Coronary artery (tissue), 2 donors: Measurements from ENCODE around the gene ITGA1.

ENCODE experiments used
- DNase-seq: peaks from one replicate; pipeline ENCODE4 v3.0.0-alpha.2; 2017; ENCODE audit warnings: low spot score
- H3K27ac ChIP-seq, 2 donors: fragments of 200-600 bp; sonication (generic); one replicate each; pipeline ENCODE4 v1.5.1; 2016 to 2019
- H3K4me3 ChIP-seq: fragments of 200-600 bp; sonication (generic); 2 replicates; pipeline ENCODE4 v1.5.1; 2016; ENCODE audit warnings: mild to moderate bottlenecking, moderate library complexity
- TF ChIP-seq, protein P1 (sequence below): fragments of 200-600 bp; sonication (generic); IDR thresholded peaks from one replicate; pipeline ENCODE4 v1.5.1; 2019; ENCODE audit warnings: antibody characterized with exemption

The ITGA1 gene

DNA sequence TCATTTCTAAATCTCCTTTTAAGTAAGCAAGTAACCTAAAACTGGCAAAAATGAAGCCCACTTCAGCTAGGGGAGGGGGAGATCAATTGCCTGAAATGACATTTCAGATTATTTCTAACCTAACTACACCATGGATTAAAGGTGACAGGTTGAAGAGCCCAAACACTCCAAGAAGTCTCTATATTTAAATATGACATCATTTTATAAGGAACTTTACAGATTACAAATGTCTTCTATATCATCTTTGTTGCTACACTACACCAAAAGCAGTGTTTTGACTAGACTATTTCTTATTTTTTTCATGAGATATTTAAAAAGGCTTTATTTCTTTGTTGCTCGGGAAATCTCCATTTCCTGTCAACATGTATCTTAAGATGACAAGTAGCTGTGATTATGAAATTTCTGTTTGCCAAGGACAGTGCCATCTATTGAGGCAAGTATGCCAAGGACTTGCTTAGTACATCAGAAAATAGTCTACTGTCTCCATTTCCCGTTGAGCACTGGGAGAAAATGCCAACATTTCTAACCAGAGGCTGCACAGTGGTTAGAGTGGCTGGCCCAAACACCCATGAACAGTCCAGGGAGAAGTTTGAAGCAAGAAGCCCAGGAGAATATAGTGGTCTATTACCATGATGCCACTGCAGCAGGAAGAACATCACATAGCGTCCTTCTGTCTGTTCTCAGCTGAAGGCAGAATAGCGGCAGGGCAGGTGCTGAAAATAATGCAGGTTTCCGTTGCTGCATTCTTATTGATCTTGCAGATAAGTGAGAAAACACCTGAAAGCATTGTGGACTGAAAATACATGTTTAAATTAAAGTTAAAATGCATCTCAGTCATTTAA, 108.1 kb downstream of the ITGA1 start:
- peak overlapping the region; percentile 16 for H3K4me3 ChIP-seq
- peak overlapping the region; percentile 71 to 82 for H3K27ac ChIP-seq
- TF ChIP-seq, protein P1, sequence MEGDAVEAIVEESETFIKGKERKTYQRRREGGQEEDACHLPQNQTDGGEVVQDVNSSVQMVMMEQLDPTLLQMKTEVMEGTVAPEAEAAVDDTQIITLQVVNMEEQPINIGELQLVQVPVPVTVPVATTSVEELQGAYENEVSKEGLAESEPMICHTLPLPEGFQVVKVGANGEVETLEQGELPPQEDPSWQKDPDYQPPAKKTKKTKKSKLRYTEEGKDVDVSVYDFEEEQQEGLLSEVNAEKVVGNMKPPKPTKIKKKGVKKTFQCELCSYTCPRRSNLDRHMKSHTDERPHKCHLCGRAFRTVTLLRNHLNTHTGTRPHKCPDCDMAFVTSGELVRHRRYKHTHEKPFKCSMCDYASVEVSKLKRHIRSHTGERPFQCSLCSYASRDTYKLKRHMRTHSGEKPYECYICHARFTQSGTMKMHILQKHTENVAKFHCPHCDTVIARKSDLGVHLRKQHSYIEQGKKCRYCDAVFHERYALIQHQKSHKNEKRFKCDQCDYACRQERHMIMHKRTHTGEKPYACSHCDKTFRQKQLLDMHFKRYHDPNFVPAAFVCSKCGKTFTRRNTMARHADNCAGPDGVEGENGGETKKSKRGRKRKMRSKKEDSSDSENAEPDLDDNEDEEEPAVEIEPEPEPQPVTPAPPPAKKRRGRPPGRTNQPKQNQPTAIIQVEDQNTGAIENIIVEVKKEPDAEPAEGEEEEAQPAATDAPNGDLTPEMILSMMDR = no peak
- DNase-seq = no peak

DNA sequence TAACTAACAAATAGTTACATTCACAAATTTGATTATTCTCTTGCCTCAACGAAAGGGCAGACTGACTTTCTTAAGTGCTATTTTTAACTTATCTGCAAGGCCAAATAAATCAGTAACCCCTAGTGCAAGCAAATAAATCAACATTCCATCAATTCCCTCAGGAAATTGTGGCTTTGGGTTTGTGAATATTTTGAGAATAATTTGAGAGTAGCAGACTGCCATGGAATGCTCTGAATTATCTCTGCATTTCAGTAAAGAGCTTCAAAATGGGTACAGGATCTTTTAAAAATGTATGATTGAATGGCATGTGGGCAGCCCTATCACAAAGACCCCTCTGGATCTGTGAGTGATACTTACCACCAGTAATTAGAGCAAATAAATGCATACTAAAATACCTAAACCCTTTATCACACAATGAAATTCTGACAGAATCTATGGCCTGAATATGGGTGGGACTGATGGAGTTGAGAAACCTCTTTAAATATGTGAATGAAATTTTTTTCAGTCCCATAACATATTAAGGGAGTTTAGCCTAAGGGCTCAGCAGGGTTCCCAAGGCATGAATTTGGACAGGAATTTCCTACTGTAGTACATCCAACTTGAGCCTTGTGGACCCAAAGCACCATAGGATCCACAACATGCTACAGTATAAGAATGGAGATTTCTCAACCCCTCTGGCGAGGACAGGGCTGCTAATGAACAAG, 109.0 kb downstream of the ITGA1 start:
- TF ChIP-seq, protein P1 = no peak
- DNase-seq = no peak
- H3K27ac ChIP-seq = peak overlapping the region; percentile 71 to 82
- H3K4me3 ChIP-seq = peak overlapping the region; percentile 16

GRCh38 chr5:52897238-52897614, 109.5 kb downstream of the ITGA1 start:
- no peak overlapping the region for H3K4me3 ChIP-seq
- no peak for DNase-seq
- TF ChIP-seq, protein P1 = no peak
- H3K27ac ChIP-seq = peak overlapping the region; percentile 4 to 82

GRCh38 chr5:52898961-52899680, 111.4 kb downstream of the ITGA1 start:
- Histone ChIP-seq H3K4me3 (no peak overlapping the region), H3K27ac (peak overlapping the region; percentile 44 to 61)
- TF ChIP-seq, protein P1 = no peak
- DNase-seq = no peak

GRCh38 chr5:52903142-52903541, 115.4 kb downstream of the ITGA1 start:
- Histone ChIP-seq H3K27ac (peak overlapping the region in 1 of 2 donors; percentile 9), H3K4me3 (no peak overlapping the region)
- no peak for DNase-seq
- TF ChIP-seq, protein P1 = no peak

DNA sequence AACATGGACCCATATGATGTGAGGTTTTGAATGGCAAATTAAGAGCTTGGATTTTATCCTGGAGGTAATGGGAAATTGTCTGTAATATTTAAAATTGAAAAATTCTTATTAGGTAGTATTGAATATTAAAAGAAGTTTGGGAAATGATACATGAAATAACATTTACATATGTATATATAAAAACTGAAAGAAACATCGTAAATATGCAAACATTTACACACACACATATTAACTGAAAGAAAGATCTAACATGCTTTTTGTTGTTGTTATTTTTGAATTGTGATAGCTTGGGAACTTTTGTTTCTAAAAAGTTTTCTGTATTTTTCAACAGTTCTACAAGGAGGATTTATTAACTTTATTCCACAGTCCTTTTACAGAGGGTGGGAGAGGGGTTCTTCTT, 118.6 kb downstream of the ITGA1 start:
- TF ChIP-seq, protein P1 = no peak
- no peak overlapping the region for H3K4me3 ChIP-seq
- DNase-seq = no peak
- H3K27ac ChIP-seq = no peak overlapping the region
